GM21737 (cell line): ENCODE results near the gene ETS1.

Experiments used
- ATAC-seq: cut with Tn5 transposase; IDR thresholded peaks from one replicate; pipeline ENCODE4 v1.9.1; 2021; ENCODE audit warnings: mild to moderate bottlenecking, moderate library complexity; ENCODE audit not compliant: unreplicated experiment

Gene ETS1

DNA sequence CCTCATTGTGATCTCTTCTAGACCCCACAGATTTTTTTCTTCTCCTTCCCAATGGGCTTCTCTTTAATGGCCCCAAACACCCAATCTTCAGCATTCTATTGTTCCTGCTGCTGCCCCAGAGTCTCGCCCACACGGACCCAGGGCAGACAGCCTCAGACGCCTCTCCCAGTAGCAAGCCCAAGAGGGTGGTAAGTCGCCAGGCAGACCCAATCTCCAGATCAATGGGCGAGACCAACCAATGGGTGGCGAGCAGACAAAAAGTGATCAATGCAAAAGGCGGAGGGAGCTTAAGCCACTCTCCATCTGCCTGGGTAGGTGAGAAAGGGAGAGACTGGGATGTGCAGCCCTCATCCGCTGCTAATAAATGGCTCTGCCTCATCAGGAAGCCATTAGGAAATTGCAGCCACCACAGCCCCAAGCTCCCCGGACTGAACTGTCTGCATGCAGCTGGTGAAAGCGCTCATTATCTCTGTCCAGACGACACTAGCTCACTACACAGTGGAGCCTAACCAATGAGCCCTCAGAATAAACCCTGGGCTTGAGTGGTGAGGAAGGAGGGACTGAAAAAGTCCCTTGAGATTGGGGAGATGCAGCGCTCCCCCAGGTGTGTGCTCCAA, 81.8 kb downstream of the ETS1 start:
- ATAC-seq, result no peak

DNA sequence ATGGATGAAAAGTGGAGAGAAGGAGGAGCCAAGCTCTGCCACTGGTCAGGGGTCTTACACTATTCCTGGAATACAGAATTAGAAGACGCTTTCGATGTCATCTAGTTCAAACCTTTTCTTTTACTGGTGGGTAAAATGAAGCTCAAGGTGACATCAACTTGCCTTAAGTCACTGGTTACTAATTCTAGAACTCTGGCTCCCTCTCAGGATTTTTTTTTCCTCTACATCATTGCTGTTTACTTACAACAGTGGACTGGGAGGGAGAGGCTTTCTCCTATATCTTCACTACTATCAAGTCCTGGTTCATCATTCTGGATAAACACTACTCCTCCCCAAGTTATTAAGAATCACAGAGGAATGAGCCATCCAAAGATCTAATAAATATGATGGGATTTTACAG, 82.9 kb downstream of the ETS1 start:
- no peak for ATAC-seq

DNA sequence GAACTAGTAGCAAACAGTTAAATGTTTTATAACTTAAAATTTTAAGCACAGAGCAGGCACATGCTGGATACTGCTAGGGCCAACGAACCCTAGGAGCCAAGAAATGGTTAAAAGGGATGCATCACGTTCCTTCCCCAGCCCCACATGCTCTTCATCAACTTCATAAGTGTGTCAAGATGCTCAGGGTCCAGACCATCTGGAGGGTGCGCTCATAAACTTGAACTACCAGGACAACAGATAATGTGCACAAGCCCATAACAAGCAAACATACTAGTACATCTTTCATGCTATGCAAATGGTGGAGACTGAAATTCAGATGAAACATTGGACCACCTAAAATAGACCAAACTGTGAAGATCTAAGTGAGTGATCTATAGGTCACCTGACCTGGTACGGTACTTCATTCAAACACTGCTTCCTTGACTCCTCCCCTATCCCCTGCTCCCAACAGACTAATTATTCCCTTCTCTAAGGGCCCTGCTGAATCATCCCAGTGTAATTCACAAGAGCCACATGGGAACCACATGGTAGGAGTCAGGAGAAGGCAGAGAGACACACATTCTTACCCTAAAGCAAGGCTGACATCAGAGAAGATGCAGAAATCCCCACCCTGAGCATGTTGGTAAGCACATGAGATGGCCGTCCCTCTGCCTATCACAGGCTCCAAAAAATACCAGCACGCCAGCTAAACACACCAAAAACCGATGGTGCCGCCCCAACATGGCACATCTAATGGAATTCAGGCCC, 83.9 kb downstream of the ETS1 start:
- ATAC-seq, result no peak

DNA sequence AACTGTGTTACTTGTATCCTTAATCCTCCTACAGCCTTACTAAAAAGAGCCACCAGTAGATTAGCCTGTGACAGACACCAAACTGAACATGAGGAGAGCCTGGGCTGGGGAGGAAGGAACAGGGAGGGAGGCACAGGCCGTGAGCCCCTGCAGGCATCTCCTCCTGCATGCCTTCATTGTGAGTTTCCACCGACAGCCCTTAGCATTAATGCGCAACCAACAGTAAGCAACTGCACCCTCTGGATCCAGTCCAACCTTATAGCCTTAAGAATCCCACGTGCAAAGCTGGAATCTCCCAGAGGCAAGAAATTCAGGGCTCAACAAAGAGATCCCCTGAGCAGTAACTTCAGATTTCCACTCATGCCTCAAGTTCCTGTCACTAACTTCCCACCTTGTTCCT, 84.6 kb downstream of the ETS1 start:
- no peak for ATAC-seq

DNA sequence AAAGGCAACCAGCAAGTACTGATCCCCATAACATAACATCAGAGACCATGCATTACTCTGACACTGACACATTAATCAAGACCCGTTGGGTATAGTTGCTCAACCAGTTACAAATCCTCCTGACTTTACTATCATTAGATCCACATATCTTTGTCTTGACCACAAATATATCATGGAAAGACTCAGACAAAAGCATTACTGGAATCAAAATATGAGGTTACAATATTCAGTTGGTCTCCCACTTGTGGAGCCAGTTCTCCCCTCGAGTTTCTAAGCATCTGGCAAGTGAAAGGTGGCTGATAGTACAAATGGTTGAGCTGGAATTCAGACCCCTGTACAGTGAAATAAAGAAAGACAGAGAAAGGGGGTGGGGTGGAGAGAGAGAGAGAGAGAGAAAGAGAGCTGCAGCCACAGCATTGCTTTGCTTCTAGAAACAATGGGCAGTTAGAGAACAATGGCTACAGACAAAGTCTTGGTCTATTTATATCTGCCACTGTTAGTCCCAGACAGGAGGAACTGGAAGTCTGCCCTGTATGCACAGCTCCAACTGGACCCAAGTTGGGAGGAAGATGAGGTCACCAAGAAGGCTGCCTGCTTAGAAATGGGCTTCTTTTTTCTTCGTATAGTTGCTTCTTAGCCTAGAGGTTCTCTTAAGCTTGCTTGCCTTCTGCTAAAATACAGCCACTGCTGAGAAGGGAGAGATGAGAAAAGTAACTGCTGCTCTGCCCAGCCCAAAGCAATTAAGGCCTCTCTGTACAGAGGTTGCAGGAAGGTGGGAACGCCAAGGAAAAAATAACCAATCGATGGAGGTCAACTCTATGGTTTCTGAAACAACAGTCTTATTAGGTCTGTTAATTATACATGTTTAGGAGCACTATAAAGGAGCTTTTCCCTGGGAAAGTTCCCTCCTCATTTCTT, 85.5 kb downstream of the ETS1 start:
- no peak for ATAC-seq

DNA sequence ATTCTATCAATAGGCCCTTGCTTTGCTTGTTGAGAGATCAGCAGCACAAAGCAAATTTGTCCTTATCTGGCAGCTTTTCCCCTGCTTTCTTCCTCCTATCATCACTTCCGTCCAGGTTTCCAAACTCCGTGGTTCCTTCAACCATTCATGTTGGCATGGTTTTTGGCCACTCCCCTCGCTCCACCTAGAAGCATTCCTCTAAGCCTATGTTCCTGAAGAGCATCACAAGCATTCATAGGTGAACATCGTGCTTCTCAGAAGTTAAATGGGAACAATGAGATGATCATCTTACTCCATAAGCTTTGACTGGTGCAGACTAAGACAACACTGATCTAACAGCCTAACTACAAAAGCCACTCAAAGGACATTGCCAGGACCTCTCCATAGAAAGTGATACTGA, 86.3 kb downstream of the ETS1 start:
- ATAC-seq, result no peak

DNA sequence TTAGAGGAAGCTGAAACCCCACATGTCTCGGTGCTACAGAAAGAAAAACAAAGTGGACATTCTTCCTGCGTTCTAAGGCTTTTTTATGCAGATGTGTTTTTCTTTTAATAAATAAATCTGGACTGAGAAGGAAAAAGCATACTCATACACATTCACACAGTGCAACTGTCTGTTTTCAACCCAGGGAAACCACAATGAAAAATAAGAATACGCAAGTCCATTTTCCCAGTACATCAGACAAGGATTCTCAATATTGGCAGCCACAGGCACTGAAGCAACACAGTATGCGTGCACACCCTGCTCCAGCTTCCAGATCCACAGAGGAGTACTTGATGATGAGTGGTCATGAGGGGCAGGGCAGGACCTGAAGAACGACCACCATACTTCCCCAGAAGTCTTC, 86.9 kb downstream of the ETS1 start:
- no peak for ATAC-seq

DNA sequence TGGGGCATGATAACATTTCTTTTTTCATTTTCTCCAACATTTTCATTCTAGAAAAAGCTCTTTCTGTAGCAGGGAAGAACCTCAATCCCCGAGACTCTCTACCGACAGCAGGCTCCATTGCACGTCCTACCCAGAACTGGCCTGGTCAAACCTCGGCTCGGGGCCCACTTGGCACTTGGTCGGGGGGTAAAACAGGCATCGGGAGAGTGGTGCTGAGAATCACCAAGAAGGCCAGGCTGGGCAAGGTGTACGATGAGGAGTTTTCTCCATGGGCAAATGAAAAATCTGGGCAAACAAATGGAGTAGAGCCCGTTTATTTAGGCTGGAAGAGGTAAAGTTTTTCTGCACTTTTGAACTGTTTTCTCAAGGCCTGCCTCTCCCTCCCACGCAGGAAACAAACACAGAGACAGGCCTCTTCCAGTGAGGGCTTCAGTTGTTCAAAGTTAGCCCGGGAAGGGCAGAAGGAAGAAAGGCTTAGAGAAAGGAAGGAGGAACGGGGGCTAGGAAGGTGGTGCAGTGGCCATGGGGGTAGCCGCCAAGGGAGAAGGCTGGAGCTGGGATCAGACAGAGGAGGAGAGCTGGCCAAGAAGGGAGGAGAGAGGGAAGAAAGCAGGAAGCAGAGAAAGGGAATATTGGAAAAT, 87.6 kb downstream of the ETS1 start:
- no peak for ATAC-seq

DNA sequence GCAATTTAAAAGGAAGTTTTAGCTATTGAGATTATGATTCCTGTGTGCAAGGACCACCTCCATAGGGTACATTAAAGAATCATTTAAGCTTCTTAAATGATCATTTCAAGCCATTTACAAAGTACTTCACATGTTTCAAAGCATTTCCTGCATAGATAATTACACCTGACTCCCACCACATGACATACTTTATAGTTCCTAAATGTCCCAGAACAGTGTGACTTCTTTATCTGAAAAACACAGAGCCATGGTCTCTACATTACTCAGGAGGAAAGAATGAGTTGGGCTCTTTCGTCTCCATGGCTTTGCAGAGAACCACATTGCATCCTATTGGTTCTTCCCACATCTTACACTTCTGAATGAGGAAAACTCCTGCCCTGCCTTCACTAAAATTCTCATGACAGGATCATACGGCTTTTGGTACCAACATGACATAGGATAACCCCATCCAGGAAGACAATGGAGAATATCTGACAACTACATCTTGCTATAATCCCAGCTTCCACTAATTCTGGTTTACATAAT, 88.6 kb downstream of the ETS1 start:
- ATAC-seq, result no peak

DNA sequence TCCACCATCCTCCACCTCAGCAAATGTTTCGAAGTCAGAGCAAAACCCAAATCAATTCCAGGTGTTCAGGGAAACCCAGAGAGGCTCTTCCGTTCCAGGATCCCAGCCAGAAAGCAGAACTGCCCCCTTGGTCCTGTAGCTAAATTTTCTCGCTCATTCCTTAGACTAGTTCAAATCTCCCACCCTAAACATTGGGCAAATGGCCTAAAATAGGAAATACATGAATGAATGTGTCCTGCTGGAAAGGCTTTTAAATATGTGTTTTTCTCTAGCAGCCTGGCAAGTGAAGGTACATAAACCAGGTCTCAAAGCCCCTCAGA, 89.6 kb downstream of the ETS1 start:
- ATAC-seq, result no peak

DNA sequence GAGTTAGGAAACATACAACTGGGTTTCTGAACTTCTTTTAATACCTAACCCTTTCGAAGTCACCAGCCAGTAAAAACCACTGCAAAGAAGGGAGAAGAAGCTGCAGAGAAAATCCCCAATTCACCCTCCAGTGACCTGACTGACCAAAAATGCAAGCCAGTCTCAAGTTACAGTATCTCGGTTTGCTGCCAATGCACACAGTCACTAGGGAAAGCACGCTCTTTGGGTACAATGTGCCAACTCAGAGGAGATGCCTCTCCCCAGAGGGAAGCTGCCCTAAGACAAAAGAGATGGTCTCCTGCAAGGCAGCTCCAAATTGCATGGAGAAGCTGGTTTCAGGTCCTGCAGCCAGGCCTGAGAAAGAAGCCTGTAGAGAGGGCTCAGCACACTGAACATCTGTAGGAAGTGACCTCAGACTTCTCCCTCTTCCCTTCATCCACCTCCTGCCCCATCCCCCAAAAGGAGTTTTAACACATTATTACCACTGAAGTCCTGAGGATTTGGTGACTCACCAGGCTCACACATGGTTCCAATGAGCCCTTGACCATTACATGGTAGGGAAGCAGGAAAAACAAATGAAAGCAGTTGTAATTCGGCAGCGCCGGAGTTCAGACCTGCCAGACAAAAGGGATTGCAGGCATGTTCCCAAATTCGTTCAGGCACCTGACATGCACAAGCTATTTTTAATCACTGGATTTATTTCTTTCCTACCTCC, 90.1 kb downstream of the ETS1 start:
- ATAC-seq, result peak; percentile 68

DNA sequence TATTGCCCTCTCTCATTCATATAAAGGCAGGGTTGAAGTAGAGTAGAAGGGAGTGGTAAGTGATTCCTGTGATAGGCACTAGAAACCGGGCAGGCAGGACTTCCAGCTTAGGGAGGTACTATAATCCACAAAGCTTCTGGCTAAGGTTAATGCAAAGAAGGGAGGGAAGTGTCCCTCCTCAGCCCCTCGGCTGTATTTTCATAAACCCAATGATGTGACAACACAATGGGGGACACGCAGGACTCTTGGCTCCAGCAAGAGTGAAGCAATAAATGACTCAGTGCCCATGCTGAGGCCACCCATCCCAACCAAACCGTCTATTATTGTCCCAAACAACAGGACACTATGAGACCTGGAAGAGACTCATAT, 90.7 kb downstream of the ETS1 start:
- ATAC-seq, result no peak

DNA sequence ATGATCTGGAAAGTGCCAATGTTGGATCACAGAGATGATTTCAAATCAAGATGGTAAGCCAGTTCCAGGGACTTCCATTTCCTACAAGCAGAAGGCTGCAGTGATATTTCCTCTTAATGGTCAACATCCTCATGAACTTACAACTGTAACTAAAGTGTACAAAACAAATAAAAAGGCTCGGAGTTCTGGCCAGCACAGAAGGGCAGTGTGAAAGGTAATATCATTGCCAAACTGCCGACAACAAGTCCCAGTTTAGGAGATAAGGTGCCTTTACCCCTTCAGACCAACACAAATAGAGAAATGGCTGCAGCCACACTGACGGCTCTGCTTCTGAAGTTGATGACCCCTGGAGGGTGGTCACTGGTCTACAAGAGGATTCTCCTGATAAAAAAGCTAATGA, 91.1 kb downstream of the ETS1 start:
- no peak for ATAC-seq

DNA sequence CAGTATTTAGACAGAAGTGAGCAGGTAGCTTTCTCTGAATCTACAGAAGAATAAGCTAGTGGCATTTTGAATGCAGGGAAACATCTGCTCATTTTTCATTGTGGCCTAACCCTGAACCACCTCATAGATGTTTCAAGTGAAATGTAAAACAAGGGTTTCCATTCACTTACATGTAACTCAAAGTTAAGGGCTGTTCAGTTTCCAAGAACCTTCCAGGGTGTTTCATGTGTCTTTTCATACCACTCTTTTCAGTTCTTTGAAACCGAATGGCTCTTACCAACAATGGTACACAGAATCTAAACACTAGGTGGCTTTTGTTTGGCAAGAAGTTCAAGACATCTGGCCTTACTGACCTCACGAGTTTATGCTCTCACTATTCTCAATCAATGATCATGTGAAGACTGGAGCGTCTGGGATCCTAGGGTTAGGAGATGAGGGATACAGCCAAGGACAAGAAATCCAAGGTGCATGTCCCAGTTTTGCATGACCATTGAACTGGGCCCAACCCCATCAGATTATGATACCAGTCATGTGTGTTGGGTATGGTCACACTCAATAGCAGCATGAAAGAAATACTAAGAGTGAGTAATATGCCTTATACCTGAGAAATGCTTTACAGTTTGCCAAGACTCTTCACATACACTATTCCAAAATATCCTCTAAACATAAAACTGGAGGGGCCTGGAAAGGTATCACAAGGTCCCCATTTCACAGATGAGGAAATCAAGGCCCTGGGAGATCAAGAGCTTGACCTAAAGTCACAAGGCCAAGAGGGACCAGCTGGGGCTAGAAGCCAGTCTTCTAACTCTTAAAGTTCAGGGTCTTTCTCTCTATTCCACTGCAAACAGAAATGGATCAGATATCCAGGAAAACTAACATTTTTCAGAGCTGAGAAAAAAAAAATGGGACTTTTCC, 92.7 kb downstream of the ETS1 start:
- ATAC-seq, result no peak

DNA sequence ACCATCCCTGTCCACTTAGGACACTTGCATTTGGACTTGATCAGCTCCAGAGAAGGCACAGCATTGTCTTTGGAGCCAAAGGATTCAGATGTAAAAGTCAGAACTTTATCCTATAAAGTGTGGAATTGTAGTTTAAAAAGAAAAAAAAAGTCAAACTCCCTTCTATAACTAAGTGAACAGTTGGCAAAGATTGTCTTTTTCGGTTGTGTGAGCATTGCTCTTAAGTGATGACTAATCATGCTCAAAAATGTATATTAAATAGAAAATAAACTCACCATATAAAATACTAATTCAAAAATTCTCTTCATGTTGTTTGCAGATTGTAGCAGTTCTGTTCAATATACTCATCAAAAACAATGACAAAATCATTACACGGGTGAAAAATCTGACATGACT, 93.8 kb downstream of the ETS1 start:
- no peak for ATAC-seq

DNA sequence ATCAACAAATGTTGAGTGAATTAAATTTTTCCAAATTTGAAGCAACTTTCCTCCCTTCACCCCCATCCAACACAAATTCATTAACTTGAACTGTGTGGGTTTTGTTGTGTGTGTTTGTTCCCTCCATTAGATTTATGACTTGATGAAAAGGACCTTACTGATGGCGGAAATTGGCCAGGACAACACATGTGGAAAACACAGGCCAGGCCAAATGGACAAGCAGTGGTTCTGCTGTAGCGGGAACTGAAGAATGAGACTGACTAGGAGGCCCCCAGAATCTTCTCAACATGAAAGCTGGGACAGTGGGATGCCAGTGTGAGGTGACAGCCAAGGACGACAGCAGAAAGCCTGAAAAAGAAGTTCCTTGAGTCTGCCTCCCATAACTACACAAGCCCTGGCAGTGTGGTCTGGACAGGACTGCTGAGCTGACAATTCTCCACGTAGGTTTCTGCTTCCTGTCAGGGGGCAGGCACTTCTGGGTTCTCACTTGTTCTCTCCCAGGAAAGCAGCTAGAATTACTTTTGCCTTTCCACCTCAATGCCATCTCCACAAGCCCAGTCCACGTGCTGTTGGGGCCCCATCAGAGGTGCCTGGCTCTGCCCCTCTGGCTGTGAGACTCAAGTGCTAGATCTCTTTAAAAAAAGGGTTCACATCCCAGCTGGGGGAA, 94.3 kb downstream of the ETS1 start:
- no peak for ATAC-seq

DNA sequence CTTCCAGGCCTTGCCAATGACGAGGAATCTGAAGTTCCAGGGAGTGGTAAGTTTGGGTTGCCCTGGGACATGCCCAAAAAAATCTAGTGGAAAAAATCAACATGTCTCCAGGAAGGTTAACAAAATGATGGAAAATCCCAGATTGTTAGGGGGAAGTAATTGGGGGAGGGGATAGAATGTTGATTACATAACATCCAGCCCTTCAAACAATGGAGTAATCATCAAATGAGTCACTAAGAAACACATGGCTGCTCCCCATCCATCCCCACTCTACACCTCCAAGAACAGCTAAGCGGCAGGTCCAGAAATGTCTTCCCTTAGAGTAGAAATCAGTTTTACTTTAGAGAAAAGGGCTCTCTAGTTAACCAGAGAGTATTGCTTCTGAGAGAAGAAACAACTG, 94.9 kb downstream of the ETS1 start:
- no peak for ATAC-seq

DNA sequence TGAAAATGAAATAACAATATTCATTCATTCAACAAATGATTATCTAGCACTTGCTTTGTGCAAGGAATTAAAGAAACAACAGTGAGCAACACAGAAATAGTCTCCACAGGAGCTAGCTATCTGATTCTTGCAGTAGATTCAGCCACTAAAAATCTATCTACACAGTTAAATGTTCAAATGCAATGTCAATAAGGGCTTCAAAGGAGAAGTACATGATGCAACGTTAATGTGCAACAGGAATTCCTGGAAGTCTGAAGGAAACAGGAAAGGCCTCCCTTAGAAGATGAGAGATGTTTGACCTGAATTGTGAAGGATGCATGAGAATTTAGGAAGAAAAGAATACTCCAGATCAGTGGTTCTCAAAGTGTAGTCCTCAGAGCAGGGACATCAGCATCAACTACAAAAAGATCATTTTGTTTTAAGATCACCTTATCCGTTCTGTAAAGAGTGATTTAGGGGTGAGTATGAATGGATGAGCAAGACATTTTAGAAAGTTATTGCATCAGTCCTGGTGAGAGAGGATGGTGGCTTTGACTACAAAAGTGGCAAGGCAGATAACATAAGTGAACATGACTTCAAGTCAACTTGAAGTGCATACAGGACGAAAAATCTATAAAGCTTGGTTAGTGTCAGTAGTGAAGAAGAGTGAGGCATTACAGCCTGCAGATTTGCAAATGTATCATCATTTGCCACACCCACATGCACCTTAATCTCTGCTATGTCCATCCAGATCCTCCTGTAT, 96.0 kb downstream of the ETS1 start:
- ATAC-seq, result no peak
